Nephron progenitor cell (in vitro differentiated cells): Measurements from ENCODE around the gene BABAM2.

ENCODE experiments used
- DNase-seq: peaks from one replicate; pipeline ENCODE4 v3.0.0; 2021
- H3K27ac Mint-ChIP-seq: 2 replicates; pipeline ENCODE4 v1.8.0; 2021; ENCODE audit warnings: mild to moderate bottlenecking, moderate library complexity, mixed read lengths
- H3K27me3 Mint-ChIP-seq: 2 replicates; pipeline ENCODE4 v1.8.0; 2021; ENCODE audit warnings: mild to moderate bottlenecking, low read depth, mixed read lengths; ENCODE audit not compliant: poor library complexity
- H3K36me3 Mint-ChIP-seq: 2 replicates; pipeline ENCODE4 v1.8.0; 2021; ENCODE audit warnings: low read depth, mixed read lengths
- H3K4me1 Mint-ChIP-seq: 2 replicates; pipeline ENCODE4 v1.8.0; 2021; ENCODE audit warnings: mixed read lengths
- H3K4me3 Mint-ChIP-seq: 2 replicates; pipeline ENCODE4 v1.8.0; 2021; ENCODE audit warnings: mild to moderate bottlenecking, moderate library complexity, mixed read lengths
- H3K9me3 Mint-ChIP-seq: 2 replicates; pipeline ENCODE4 v1.8.0; 2021; ENCODE audit warnings: mild to moderate bottlenecking, moderate library complexity, mixed read lengths
- TF ChIP-seq, protein P1 (sequence below): fragments of 200-600 bp; sonication (generic); IDR thresholded peaks from 2 replicates; pipeline ENCODE4 v1.5.0; 2021; ENCODE audit warnings: antibody characterized with exemption

Gene BABAM2

GRCh38 chr2:28047681-28048080, 157.2 kb downstream of the BABAM2 start:
- H3K9me3 Mint-ChIP-seq = no peaks in the 10 kb centered on the region
- no peak overlapping the region for H3K27ac Mint-ChIP-seq
- no peaks in the 10 kb centered on the region for H3K4me1 Mint-ChIP-seq
- TF ChIP-seq, protein P1, sequence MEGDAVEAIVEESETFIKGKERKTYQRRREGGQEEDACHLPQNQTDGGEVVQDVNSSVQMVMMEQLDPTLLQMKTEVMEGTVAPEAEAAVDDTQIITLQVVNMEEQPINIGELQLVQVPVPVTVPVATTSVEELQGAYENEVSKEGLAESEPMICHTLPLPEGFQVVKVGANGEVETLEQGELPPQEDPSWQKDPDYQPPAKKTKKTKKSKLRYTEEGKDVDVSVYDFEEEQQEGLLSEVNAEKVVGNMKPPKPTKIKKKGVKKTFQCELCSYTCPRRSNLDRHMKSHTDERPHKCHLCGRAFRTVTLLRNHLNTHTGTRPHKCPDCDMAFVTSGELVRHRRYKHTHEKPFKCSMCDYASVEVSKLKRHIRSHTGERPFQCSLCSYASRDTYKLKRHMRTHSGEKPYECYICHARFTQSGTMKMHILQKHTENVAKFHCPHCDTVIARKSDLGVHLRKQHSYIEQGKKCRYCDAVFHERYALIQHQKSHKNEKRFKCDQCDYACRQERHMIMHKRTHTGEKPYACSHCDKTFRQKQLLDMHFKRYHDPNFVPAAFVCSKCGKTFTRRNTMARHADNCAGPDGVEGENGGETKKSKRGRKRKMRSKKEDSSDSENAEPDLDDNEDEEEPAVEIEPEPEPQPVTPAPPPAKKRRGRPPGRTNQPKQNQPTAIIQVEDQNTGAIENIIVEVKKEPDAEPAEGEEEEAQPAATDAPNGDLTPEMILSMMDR = no peak
- H3K27me3 Mint-ChIP-seq = no peaks in the 10 kb centered on the region
- no peak overlapping the region for H3K4me3 Mint-ChIP-seq
- H3K36me3 Mint-ChIP-seq = peaks cover 5% of the 10 kb centered on the region
- DNase-seq = no peak

GRCh38 chr2:28048341-28048740, 157.8 kb downstream of the BABAM2 start:
- Mint-ChIP-seq H3K27ac (no peak overlapping the region), H3K4me1 (no peaks in the 10 kb centered on the region), H3K36me3 (peaks cover 5% of the 10 kb centered on the region), H3K27me3 (no peaks in the 10 kb centered on the region), H3K4me3 (no peak overlapping the region), H3K9me3 (no peaks in the 10 kb centered on the region)
- TF ChIP-seq, protein P1 = no peak
- DNase-seq = no peak

DNA sequence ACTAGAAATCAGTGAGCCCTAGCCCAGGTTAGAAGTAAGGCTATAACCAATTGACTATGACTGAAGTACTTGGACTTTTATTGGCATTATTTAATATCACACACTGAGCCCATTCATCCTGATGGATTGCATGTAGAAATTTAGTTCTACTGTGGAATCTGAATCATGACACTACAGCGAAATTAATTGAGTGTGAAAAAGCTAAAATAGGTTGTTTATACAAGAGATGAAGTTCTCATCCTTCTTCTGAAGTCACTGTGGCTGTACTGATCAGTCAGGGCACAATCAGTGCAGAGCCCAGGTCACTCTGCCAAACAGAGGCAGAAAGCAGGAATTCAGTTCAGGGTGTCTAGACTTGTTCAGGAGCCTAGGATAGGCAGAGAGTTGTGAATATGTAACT, 158.9 kb downstream of the BABAM2 start:
- no peaks in the 10 kb centered on the region for H3K4me1 Mint-ChIP-seq
- H3K9me3 Mint-ChIP-seq = no peaks in the 10 kb centered on the region
- DNase-seq = no peak
- no peak overlapping the region for H3K27ac Mint-ChIP-seq
- H3K4me3 Mint-ChIP-seq = no peak overlapping the region
- peaks cover 5% of the 10 kb centered on the region for H3K36me3 Mint-ChIP-seq
- no peaks in the 10 kb centered on the region for H3K27me3 Mint-ChIP-seq
- TF ChIP-seq, protein P1 = no peak

GRCh38 chr2:28049899-28050298, 159.4 kb downstream of the BABAM2 start:
- TF ChIP-seq, protein P1 = no peak
- no peaks in the 10 kb centered on the region for H3K27me3 Mint-ChIP-seq
- no peaks in the 10 kb centered on the region for H3K4me1 Mint-ChIP-seq
- H3K27ac Mint-ChIP-seq = no peak overlapping the region
- no peak overlapping the region for H3K4me3 Mint-ChIP-seq
- no peak for DNase-seq
- no peaks in the 10 kb centered on the region for H3K9me3 Mint-ChIP-seq
- peaks cover 5% of the 10 kb centered on the region for H3K36me3 Mint-ChIP-seq

DNA sequence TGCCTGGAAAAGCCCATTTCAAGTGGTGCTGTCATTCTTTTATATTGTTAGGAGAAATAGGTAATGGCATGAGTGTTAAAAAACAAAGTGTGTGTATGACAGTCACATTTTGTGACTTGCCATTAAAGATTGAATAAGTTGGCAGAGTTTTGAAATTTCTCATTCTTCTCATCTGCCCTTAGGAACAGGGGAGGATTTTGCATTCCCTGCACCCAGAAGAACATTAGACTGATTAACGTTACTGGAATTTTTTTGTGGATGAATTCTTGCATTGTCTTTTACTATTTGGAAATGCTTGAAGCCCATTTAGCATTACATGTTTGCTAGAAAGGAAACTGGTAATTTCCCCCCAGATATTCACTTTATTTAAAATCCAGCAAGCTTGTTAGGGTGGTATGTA, 162.2 kb downstream of the BABAM2 start:
- Mint-ChIP-seq H3K9me3 (no peaks in the 10 kb centered on the region), H3K4me3 (no peak overlapping the region), H3K36me3 (peaks cover 5% of the 10 kb centered on the region), H3K27me3 (no peaks in the 10 kb centered on the region), H3K27ac (no peak overlapping the region), H3K4me1 (no peaks in the 10 kb centered on the region)
- TF ChIP-seq, protein P1 = no peak
- no peak for DNase-seq

DNA sequence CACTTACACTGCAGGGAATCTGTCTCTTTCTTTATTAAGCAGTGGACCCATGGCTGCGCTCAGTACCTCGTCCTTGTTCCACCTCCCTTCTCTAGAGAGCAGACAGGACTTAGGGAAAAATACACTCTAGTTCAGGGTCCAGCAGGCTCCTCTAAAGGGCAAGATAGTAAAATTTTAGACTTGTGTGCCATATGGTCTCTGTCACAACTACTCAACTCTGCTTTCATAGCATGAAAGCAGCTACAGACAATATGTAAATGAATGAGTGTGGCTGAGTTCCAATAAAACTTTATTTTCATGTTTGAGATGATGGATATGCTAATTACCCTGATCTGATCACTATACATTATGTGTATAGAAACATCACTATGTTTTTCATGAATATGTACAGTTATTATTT, 163.1 kb downstream of the BABAM2 start:
- no peak for DNase-seq
- Mint-ChIP-seq H3K27me3 (no peaks in the 10 kb centered on the region), H3K9me3 (no peaks in the 10 kb centered on the region), H3K27ac (no peak overlapping the region), H3K4me3 (no peak overlapping the region), H3K4me1 (no peaks in the 10 kb centered on the region), H3K36me3 (peaks cover 5% of the 10 kb centered on the region)
- TF ChIP-seq, protein P1 = no peak
